AG10803 (cell line): Measurements from ENCODE around the gene RUFY3.

Experiments used
- DNase-seq: peaks from one replicate; pipeline ENCODE4 v3.0.0; 2010; ENCODE audit warnings: low read depth
- H3K4me3 ChIP-seq: 2 replicates; pipeline ENCODE4 v1.5.1; 2011; ENCODE audit warnings: mild to moderate bottlenecking, low read length, control low read depth
- CTCF ChIP-seq: conservative IDR thresholded peaks from 2 replicates; pipeline ENCODE4 v1.5.1; 2011; ENCODE audit warnings: mild to moderate bottlenecking, low read length, control low read depth, inconsistent platforms

The RUFY3 gene

GRCh38 chr4:70709611-70710205 lies 12.1 kb upstream of the RUFY3 start:
- DNase-seq = no peak
- TF ChIP-seq CTCF = no peak
- H3K4me3 ChIP-seq = no peak overlapping the region

- DNase-seq = no peak
- no peak for TF ChIP-seq CTCF
- no peak overlapping the region for H3K4me3 ChIP-seq
Measured at GRCh38 chr4:70711599-70711998, 10.2 kb upstream of the RUFY3 start.

- H3K4me3 ChIP-seq = no peak overlapping the region
- no peak for DNase-seq
- TF ChIP-seq CTCF = no peak
Measured at GRCh38 chr4:70712150-70712549, 9.6 kb upstream of the RUFY3 start.

GRCh38 chr4:70712604-70713452 lies 8.9 kb upstream of the RUFY3 start:
- no peak overlapping the region for H3K4me3 ChIP-seq
- TF ChIP-seq CTCF = no peak
- no peak for DNase-seq

GRCh38 chr4:70713453-70714078 lies 8.2 kb upstream of the RUFY3 start:
- no peak for TF ChIP-seq CTCF
- H3K4me3 ChIP-seq = no peak overlapping the region
- DNase-seq = no peak

GRCh38 chr4:70714079-70714887 lies 7.5 kb upstream of the RUFY3 start:
- H3K4me3 ChIP-seq = no peak overlapping the region
- no peak for TF ChIP-seq CTCF
- peak; percentile 29 for DNase-seq
